Fibroblast of skin of back (primary cell): ENCODE results near the gene RIF1. TPM values are rescaled to one million over a fixed set of nuclear protein-coding genes. Genes with fewer than 3 reads are reported as not detected.
A peak's percentile ranks its signal among the peaks of the same experiment; 100 is the strongest.
"Not testable (repeated sequence)": the region's sequence is repeated elsewhere in the genome, so short reads cannot be mapped to it uniquely, and the experiment has no call there.

ENCODE experiments used
- DNase-seq: peaks from one replicate; pipeline ENCODE4 v3.0.0-alpha.2; 2013
- polyA plus RNA-seq, 2 experiments: library from polyadenylated mRNA; unstranded; fragments of 120-200 nt; gene quantifications; one replicate each; pipeline ENCODE4 v1.2.1, GENCODE V29; 2013; ENCODE audit not compliant: insufficient read length in 2 of 2

Gene RIF1
- 16.1 TPM for polyA plus RNA-seq (2013, experiment 1 of 2; ENCODE audit: insufficient read length)
- polyA plus RNA-seq (2013, experiment 2 of 2; ENCODE audit: insufficient read length), result 14.4 TPM

DNA sequence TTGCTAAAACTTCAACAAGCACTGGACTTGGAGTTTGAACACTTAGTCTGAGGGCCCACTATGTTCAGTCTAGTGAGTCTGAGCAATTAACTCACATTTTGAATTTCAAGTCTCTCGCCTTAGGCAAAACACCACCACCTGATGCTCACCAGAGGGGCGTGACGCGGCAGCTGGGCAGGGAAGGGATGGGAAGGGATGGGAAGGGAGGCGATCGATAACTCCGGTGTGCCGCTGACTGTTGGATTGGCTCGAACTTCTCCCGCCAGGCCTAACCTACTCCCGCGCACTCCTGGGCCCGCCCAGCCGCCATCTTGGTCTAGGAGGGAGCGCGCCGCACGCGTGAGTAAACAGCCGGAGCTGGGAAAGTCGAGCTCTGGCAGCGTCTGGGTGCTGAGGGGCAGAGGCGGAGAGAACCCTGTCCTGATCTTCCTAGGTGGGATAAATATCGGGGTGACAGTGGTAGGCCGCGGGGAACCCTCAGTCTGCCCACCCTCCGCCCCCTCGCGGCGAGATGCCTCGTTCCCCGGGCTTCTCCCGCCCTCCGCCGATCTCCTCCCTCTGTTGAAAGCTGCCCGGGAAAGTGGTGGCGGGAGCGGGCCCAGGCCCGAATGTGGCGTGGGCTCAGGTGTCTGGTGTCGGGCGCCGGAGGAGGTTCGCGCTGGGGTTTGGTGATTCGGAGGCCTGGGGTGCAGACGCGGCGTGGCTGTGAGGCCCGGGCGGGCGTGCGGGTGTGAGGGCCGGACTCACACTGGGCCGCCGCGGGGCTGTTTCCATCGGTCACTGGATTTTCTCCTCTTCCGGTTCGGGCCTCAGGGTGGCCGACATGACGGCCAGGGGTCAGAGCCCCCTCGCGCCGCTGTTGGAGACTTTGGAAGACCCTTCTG lies at the start of gene RIF1:
RIF1 (plus strand) TSS at position 302 of the 884 bp plus-strand sequence; CDS start at position 824, 522 bp downstream.
- peak; percentile 94 for DNase-seq

DNA sequence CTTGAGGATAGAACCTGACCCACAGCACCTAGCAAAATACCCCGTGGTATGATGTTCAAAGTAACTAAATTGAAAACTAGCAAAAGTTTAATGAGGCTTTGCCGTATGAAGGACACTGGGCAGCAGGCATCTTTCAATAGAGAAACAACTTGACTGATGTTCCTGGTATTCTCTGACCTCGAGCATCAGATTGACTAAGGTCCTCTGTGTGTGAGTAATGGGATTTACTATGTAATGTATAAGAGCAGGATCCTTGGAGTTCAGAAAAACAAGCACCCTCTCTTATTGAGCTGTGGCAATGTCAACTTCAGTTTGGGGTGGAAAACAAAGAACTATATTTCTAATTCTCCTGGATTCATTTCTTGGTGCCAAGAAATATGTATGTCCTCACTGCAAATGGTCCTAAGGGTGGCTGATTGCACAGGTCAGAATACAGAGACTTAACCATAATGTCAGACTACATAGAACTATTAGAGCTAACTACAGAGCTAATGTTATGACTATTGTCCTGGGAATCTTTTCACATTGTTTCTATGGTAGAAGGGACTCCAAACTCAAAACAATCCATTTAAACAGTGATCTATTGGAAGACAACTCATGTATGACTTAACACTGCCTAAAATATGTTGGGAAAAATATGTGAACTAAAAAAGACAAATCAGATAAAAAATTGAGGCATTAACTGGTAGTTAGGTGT lies 47.9 kb upstream of the RIF1 start:
- DNase-seq, result peak; percentile 77

DNA sequence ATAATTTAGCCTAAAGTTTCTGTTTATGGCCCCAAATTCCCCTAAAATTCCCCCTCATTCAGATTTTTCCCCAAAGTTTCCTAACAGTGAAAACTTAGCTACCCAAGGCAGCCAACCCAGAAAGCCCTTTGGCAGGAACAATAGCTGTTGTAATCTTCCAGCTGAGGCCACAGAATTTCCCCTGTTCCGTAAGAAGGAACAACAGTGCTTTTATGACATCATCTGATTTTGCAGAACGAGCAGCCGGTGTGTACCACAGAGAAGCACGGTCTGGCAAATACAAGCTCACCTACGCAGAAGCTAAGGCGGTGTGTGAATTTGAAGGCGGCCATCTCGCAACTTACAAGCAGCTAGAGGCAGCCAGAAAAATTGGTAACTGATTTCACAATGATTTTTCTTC lies 46.0 kb upstream of the RIF1 start:
- DNase-seq, result no peak

DNA sequence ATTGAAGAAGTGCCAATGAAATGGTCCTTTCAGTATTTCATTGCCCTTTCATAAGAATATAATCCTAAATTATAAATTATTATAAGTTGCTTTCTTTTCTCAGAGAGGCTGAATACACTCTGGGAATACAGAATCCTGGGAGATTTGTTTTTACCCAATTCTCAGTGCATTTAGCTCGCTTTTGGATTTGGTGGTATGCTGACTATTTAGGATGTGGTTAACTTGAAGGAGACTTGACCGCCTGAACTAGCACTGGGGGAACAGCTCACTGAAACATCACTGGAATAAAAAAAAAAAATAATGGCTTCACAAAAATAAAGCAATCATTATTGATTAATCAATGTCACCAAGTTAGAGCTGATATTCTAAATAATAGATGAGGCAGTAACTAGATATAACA lies 42.1 kb upstream of the RIF1 start:
- DNase-seq, result peak; percentile 82

DNA sequence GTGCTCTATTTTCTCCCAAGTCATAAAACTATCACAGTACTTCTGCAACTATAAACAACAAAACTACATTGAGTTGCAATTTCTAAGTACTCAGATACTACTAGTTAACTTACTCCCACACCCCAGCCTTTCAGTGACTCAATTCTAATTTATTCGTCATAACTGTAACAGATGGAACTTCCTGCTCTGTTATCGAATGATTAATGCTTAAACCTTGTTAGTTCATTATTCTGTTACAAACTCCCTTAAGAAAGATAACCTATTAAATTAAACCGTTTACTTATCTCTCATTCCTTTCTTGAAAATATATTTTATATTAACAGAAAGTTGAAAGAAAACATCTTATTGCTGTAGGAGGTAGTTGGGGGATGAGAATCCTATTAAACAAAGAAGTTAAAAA lies 35.3 kb upstream of the RIF1 start:
- peak; percentile 82 for DNase-seq

- no peak for DNase-seq
Measured at GRCh38 chr2:151379169-151379568, 30.5 kb upstream of the RIF1 start.

DNA sequence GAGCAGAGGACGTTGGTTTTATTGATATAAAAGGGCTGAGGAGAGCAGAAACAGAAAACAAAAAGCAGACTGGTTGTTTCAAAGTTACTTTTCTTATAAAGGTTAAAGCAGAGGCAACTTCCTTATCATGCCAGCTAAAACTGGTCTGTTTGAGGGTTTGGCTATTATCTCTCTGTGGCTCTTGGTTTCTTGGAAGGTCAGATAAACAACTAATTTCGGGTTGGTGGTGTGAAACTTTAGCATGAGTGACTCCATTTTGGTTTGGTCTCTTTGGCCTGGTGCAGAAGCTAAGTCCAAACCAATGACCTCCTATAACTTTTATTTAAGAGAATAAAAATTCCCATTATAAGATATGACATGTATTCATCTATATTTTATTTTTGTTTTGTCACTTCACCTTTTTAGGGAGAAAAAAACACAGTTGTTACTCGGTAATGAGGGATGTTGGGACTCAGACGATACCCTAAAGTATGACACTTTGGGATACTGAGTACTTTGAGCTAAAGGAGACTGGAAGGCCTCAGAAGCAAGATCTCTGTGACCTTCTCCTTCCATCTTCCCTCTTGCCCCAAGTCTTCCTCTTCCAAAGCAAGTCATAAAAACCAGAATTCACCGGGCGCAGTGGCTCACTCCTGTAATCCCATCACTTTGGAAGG lies 29.0 kb upstream of the RIF1 start:
- DNase-seq, result no peak

DNA sequence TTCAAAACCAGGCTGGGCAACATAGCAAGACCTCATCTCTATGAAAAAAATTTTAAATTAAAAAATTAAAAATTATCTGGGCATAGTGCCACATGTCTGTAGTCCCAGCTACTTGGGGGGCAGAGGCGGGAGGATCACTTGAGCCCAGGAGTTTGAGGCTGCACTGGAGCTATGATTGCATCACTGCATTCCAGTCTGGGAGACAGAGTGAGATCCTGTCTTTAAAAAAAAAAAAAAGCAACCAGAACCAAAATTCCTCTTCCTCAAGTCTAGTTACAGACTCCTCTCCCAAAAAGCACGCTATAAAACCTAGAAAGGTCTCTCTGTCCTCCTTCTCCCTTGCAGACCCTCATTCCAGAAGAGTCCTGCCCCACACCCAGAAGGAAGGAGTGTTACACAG lies 28.4 kb upstream of the RIF1 start:
- peak; percentile 83 for DNase-seq

DNA sequence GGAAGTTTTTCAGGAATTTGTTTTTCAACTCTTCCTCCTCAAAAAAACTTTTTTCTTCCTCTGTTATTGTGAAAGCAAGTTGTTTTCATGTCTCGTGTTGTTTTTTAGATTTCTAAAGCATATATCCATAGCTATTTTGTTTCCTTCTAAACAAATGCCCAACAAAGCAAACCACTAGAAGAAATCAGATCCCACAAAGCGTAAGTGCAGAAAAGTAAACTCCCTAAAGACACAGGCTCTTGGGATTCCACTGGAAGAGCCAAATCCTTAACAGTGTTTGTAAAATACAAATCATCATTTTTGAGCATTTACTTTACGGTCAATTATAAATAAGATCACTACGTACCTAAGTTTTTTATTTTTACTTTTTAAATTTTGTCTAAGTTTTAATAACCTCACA lies 21.7 kb upstream of the RIF1 start:
- no peak for DNase-seq

GRCh38 chr2:151391436-151391835 lies 18.3 kb upstream of the RIF1 start:
- no peak for DNase-seq

- no peak for DNase-seq
Measured at GRCh38 chr2:151394509-151394908, 15.2 kb upstream of the RIF1 start.

- DNase-seq, result no peak
Measured at GRCh38 chr2:151395509-151396374, 14.0 kb upstream of the RIF1 start.

DNA sequence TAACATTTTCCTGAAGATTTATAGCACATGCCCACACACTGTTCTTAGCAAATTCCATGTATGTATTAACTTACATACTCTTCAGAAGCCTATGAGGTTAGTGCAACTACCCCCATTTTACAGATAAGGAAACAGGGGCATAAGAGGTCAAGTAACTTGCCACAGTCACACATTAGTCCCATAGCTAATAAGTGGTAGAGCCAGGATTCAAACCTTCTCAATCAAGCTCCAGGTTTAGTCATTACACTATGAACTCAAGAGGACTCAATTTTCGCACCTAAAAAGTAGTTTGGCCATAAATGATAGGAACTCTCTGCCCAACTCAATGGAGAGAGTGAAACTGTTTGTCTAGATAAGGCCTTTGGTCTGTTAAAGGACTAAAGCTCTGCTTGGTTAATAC lies 9.7 kb upstream of the RIF1 start:
- DNase-seq, result no peak

GRCh38 chr2:151401149-151401548 lies 8.6 kb upstream of the RIF1 start:
- no peak for DNase-seq

DNA sequence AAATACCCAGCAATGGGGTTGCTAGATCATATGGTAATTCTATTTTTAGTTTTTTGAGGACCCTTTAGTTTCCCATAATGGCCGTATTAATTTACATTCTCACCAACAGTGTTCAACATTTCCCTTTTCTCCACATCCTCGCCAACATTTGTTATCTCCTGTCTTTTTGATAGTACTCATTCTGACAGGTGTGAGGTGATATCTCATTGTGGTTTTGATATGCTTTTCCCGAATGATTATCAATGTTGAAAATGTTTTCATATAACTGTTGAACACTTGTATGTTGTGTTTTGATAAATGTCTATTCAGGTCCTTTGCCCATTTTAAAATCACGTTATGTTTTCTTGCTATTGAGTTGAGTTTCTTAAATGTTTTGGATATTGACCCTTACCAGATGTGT lies 5.8 kb upstream of the RIF1 start:
- DNase-seq, result no peak

DNA sequence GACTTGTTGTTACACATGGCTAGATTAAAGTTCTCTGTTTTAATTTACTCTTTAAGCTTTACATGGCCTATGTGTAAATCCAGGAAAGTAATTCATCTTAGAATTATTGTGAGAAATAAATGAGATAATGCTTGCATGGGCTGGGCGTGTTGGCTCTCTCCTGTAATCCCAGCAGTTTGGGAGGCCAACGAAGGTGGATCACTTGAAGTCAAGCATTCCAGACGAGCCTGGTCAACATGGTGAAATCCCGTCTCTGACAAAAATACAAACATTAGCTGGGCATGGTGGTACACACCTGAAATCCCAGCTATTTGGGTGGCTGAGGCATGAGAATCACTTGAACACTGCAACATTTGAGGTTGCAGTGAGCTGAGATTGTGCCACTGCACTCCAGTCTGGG lies 4.3 kb upstream of the RIF1 start:
- DNase-seq, result no peak

GRCh38 chr2:151407281-151407680 lies 2.4 kb upstream of the RIF1 start:
- DNase-seq, result no peak

DNA sequence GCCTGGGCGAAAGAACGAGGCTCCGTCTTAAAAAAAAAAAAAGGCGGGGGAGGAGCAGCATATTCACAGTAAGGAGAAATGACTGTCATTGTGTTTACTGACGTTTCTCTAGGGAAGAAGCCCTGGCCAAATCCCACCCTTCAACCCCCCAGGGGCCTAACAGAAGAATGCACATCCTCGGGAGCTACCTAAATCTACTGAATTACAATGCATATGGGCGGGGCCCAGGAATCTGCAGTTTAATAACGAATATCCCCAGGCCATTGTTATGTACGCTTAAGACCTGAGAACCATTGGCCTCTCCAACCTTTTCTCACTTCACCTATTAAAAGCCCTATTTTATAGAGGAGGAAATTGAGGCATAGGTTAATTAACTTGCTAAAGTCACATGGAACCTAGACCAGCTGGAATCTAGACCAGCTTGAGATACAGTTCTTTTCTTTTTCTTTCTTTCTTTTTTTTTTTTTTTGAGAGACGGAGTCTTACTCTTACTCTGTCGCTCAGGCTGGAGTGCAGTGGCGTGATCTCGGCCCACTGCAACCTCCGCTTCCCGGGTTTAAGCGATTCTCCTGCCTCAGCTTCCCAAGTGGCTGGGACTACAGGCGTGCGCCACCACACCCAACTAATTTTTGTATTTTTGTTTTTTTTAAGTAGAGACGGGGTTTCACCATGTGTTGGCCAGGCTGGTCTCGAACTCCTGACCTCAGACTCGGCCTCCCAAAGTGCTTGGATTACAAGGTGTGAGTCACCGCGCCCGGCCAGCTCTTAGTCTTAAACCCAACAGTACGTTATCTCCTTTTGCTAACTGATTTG lies 708 bp upstream of the RIF1 start:
- no peak for DNase-seq

GRCh38 chr2:151410485-151410834 lies 758 bp downstream of the RIF1 start:
- peak; percentile 19 for DNase-seq

- DNase-seq, result no peak
Measured at GRCh38 chr2:151417650-151418049, 7.9 kb downstream of the RIF1 start.

DNA sequence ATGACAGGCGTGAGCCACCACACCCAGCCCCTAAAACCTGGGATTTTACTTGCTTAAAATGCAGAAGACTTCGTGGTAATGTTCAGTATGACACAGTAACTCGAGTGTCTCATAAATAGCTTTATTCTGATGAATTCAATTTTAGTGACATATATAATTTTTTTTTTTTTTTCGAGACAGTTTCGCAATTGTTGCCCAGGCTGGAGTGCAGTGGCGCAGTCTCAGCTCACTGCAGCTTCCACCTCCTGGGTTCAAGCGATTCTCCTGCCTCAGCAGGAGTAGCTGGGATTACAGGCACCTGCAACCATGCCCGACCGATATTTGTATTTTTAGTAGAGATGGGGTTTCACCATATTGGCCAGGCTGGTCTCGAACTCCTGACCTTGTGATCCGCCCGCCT lies 12.0 kb downstream of the RIF1 start:
- not testable (repeated sequence) for DNase-seq
